ENCODE results near the gene SLC25A38.

SLC25A38 gene

GRCh38 chr3:39396690-39397089 lies 13.5 kb downstream of the SLC25A38 start:
- no peak overlapping the region for H3K4me3 ChIP-seq (ENCODE audit: control insufficient read depth, low read depth, low read length)
- TF ChIP-seq CTCF (conservative IDR thresholded peaks at IDR 0.05; ENCODE audit: control insufficient read depth, insufficient read depth, low read depth, low read length): no peak
- DNase-seq (ENCODE audit: low read depth): no peak

GRCh38 chr3:39398700-39399099 lies 15.5 kb downstream of the SLC25A38 start:
- H3K4me3 ChIP-seq (ENCODE audit: control insufficient read depth, low read depth, low read length): no peak overlapping the region
- no peak for DNase-seq (ENCODE audit: low read depth)
- TF ChIP-seq CTCF (conservative IDR thresholded peaks at IDR 0.05; ENCODE audit: control insufficient read depth, insufficient read depth, low read depth, low read length): no peak

GRCh38 chr3:39401983-39402382 lies 18.8 kb downstream of the SLC25A38 start:
- H3K4me3 ChIP-seq (ENCODE audit: control insufficient read depth, low read depth, low read length): no peak overlapping the region
- DNase-seq (ENCODE audit: low read depth): peak; percentile 19
- TF ChIP-seq CTCF (conservative IDR thresholded peaks at IDR 0.05; ENCODE audit: control insufficient read depth, insufficient read depth, low read depth, low read length): no peak

GRCh38 chr3:39404943-39405686 lies 21.9 kb downstream of the SLC25A38 start:
- no peak overlapping the region for H3K4me3 ChIP-seq (ENCODE audit: control insufficient read depth, low read depth, low read length)
- no peak for DNase-seq (ENCODE audit: low read depth)
- no peak for TF ChIP-seq CTCF (conservative IDR thresholded peaks at IDR 0.05; ENCODE audit: control insufficient read depth, insufficient read depth, low read depth, low read length)

- peak overlapping the region; percentile 65 for H3K4me3 ChIP-seq (ENCODE audit: control insufficient read depth, low read depth, low read length)
- TF ChIP-seq CTCF (conservative IDR thresholded peaks at IDR 0.05; ENCODE audit: control insufficient read depth, insufficient read depth, low read depth, low read length): no peak
- DNase-seq (ENCODE audit: low read depth): no peak
Measured at GRCh38 chr3:39405687-39406367, 22.7 kb downstream of the SLC25A38 start.

- H3K4me3 ChIP-seq (ENCODE audit: control insufficient read depth, low read depth, low read length): peak within 1 kb of the TSS; percentile 65
- peak; percentile 96 for DNase-seq (ENCODE audit: low read depth)
- TF ChIP-seq CTCF (conservative IDR thresholded peaks at IDR 0.05; ENCODE audit: control insufficient read depth, insufficient read depth, low read depth, low read length): no peak
Measured at GRCh38 chr3:39406368-39407258, 23.4 kb downstream of the SLC25A38 start, which contains the start of gene RPSA. Gene RPSA, plus strand, starts transcription at chr3:39406720. Its CDS starts 934 bp downstream, at chr3:39407654.
